Measurements from ENCODE around the gene TPK1.

DNA sequence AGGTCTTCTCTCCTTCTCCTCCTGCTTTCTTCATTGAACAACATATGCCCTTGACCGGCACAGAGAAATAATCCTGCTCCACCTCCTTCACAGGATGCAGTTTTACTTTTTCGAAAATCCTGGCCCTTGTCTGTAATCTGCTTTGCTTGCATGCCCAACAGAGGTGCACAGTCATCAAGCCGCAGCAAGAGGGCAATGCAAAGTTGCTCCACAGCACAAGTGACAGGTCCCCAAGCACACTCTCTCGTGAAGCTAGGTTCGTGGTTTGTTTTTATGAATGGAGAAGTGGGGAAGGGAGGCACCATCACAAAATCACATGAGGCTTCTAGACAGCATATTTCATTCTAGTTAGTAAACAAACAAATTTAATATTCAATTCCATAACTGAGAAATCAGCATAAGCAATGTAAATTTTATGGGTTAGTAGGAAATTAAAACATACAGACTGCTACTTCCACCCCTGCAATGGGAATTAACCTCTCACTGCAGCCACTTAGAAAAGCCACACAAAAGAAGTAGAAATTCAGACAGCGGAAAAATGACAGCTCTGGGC is 178.8 kb downstream of the TPK1 start:
- TF ChIP-seq EZH2 (IDR thresholded peaks at IDR 0.05; ENCODE audit: borderline replicate concordance, low read length), result no peak
- TF ChIP-seq, protein P1, sequence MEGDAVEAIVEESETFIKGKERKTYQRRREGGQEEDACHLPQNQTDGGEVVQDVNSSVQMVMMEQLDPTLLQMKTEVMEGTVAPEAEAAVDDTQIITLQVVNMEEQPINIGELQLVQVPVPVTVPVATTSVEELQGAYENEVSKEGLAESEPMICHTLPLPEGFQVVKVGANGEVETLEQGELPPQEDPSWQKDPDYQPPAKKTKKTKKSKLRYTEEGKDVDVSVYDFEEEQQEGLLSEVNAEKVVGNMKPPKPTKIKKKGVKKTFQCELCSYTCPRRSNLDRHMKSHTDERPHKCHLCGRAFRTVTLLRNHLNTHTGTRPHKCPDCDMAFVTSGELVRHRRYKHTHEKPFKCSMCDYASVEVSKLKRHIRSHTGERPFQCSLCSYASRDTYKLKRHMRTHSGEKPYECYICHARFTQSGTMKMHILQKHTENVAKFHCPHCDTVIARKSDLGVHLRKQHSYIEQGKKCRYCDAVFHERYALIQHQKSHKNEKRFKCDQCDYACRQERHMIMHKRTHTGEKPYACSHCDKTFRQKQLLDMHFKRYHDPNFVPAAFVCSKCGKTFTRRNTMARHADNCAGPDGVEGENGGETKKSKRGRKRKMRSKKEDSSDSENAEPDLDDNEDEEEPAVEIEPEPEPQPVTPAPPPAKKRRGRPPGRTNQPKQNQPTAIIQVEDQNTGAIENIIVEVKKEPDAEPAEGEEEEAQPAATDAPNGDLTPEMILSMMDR (IDR thresholded peaks at IDR 0.05; ENCODE audit: low read length), result peak; percentile 16; the same call in 1 of the 2 replicates

Data from OCI-LY1 (cell line).